Uterus (tissue), 2 donors: ENCODE data around the gene HRC.

ENCODE experiments used
- CTCF ChIP-seq, 4 experiments: fragments of 200-600 bp in 2 of 4; fragments of 450-650 bp in 2 of 4; sonication (generic) in 2 of 4; IDR thresholded peaks; one replicate each; pipeline ENCODE4 v1.5.1; 2016 to 2019; ENCODE audit warnings: antibody characterized with exemption in 4 of 4, mild to moderate bottlenecking in 2 of 4, moderate library complexity in 1 of 4
- POLR2A ChIP-seq, 2 donors: fragments of 450-650 bp; IDR thresholded peaks; one replicate each; pipeline ENCODE4 v1.6.1; 2016; ENCODE audit warnings: antibody characterized with exemption in 2 of 2, mild to moderate bottlenecking in 1 of 2, moderate library complexity in 1 of 2

DNA sequence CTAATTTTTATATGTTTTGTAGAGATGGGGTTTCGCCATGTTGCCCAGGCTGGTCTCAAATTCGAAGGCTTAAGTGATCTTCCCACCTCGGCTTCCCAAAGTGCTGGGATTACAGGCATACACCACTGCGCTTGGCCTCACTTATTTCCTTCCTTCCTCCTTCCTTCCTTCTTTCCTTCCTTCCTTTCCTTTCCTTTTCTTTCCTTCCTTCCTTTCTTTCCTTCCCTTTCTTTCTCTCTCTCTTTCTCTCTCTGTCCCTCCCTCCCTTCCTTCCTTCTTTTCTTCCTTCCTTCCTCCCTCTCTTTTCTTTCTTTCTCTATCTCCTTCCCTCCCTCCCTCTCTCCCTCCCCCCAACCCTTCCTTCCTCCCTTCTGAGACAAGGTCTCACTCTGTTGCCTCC lies 39.2 kb upstream of the HRC start:
- no peak for TF ChIP-seq CTCF (IDR thresholded peaks at IDR 0.05)
- TF ChIP-seq POLR2A (IDR thresholded peaks at IDR 0.05) = no peak
